HG03108 (cell line): ENCODE results near the gene STK33.

Source experiments
- ATAC-seq: cut with Tn5 transposase; IDR thresholded peaks from one replicate; pipeline ENCODE4 v1.9.1; 2021; ENCODE audit warnings: moderate library complexity; ENCODE audit not compliant: unreplicated experiment

STK33 gene

GRCh38 chr11:8381871-8382396 lies 212.1 kb downstream of the STK33 start:
- no peak for ATAC-seq

GRCh38 chr11:8381343-8381742 lies 212.7 kb downstream of the STK33 start:
- ATAC-seq: no peak

GRCh38 chr11:8375932-8376331 lies 218.1 kb downstream of the STK33 start:
- no peak for ATAC-seq

GRCh38 chr11:8375460-8375859 lies 218.6 kb downstream of the STK33 start:
- no peak for ATAC-seq

- no peak for ATAC-seq
Measured at GRCh38 chr11:8374716-8375115, 219.3 kb downstream of the STK33 start.

- ATAC-seq: no peak
Measured at GRCh38 chr11:8373519-8374432, 220.3 kb downstream of the STK33 start.

- ATAC-seq: no peak
Measured at GRCh38 chr11:8372641-8373381, 221.2 kb downstream of the STK33 start.

- no peak for ATAC-seq
Measured at GRCh38 chr11:8371516-8371884, 222.5 kb downstream of the STK33 start.

- ATAC-seq: no peak
Measured at GRCh38 chr11:8370812-8371515, 223.1 kb downstream of the STK33 start.

GRCh38 chr11:8369592-8370205 lies 224.3 kb downstream of the STK33 start:
- no peak for ATAC-seq

- no peak for ATAC-seq
Measured at GRCh38 chr11:8368772-8369171, 225.3 kb downstream of the STK33 start.

- no peak for ATAC-seq
Measured at GRCh38 chr11:8368194-8368593, 225.8 kb downstream of the STK33 start.

GRCh38 chr11:8366316-8366715 lies 227.7 kb downstream of the STK33 start:
- no peak for ATAC-seq

GRCh38 chr11:8365216-8365941 lies 228.6 kb downstream of the STK33 start:
- ATAC-seq: no peak

- ATAC-seq: no peak
Measured at GRCh38 chr11:8363921-8364320, 230.1 kb downstream of the STK33 start.

- ATAC-seq: no peak
Measured at GRCh38 chr11:8362899-8363298, 231.1 kb downstream of the STK33 start.

GRCh38 chr11:8362491-8362890 lies 231.5 kb downstream of the STK33 start:
- ATAC-seq: no peak

GRCh38 chr11:8361664-8362210 lies 232.3 kb downstream of the STK33 start:
- no peak for ATAC-seq

- no peak for ATAC-seq
Measured at GRCh38 chr11:8361206-8361605, 232.8 kb downstream of the STK33 start.
